HG02763 (cell line): ENCODE results near the gene LHB.
"Not testable (repeated sequence)": the region's sequence is repeated elsewhere in the genome, so short reads cannot be mapped to it uniquely, and the experiment has no call there.

ENCODE experiments used
- ATAC-seq: cut with Tn5 transposase; IDR thresholded peaks from one replicate; pipeline ENCODE4 v1.9.1; 2021; ENCODE audit warnings: mild to moderate bottlenecking, moderate library complexity; ENCODE audit not compliant: unreplicated experiment

LHB gene

DNA sequence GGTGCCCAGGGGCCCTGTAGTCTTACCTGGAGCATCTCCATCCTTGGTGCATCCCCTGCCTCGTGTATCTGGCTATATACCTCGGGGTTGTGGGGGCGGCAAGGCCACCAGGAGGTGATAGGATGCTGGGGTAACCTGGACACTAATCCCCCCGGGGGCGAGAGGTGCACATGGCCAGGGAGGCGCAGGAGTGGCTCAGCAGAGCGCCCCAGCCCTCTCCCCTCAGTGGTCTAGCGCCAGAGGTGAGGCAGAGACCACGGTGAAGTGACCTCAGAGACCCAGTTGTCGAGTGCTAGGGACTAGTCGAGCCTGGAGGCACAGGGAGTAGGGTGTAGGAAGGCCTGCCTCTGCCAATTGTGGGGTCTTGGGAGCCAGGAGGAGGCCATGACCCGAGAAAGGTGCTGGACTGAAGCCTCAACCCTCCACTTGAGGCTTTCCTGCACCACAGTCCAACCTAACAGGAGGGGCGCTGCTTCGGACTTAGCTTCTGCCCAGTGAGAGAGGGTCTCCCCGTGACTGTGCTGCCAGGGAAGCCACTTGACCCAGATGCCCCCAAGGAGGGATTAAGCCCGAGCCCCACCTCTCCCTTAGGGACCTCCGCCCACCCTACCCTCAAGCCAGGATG lies at the start of gene LHB:
TSS of gene LHB (minus strand) at position 51 of the 625 bp plus-strand sequence. CDS start at position 41, 10 bp downstream.
- no peak for ATAC-seq

DNA sequence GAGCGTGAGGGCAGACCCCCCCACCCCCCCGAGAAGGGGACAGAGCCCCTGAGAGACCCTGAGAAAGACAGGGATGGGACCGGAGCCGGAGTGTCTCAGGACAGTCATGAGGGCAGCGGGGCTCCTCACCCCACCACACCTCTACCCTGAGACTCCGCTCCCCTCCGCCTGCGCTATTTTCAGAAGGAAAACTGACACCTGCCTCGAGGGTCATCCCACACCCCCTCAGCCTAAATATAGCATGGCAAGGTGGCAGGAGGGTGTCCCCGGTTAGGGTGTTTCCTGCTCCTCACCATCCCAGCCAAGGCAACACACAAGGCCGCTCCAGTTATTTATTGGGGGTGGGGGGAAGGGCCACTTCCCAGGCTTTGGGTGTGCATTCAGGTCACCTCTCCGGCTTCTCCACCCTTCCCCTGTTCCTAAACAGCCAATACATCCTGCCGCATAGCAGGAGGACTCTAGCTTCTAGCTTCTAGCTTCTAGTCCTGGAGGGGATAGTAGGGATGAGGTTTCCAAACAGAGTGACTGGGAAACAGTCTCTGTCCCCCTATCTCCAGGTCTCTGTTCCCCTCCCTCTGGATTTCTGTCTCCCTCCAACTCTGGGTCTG lies 49.1 kb upstream of the LHB start:
- no peak for ATAC-seq

DNA sequence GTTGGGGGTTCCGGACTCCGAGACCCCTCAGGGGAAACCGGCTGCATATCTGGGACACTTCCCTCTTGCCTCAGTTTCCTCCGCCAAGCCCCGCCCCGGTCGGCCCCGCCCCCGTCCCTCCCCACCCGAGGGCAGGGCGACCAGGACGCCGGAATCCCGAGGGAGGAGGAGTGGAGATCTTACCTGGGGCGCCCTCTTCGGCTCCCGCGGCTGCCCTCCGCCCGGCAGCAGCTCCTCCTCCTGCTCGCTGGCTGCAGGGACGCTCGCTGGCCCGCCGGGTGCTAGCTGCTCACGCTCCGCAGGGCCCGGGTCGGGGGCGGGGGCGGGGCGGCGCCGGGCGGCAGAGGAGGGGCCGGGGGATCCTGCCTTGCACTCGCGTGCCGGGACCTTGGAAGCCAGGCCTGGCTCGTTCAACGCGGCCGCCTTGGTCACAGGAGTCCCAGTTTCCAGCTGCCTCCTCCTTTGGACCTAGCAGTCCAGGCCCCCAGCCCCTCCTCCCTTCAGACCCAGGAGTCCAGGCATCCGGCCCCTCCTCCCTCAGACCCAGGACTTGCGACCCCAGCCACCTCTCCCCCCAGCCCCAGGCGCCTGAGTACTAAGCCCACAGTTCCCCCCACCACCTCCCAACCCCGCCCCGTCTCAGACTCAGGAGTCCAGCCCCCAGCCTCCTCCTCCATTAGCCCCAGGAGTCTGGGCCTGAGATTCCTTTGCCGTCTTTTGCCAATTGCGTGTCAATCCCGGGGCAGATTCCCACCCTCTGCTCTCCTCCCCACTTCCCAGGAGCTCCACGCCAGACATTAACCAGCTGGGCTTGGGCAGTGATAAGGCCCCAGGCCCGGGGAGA lies 48.1 kb upstream of the LHB start, which contains the start of gene NTF4:
TSS of gene NTF4 (minus strand) at position 51 of the 844 bp plus-strand sequence. CDS start 2,821 bp downstream, outside the sequence.
- no peak for ATAC-seq

DNA sequence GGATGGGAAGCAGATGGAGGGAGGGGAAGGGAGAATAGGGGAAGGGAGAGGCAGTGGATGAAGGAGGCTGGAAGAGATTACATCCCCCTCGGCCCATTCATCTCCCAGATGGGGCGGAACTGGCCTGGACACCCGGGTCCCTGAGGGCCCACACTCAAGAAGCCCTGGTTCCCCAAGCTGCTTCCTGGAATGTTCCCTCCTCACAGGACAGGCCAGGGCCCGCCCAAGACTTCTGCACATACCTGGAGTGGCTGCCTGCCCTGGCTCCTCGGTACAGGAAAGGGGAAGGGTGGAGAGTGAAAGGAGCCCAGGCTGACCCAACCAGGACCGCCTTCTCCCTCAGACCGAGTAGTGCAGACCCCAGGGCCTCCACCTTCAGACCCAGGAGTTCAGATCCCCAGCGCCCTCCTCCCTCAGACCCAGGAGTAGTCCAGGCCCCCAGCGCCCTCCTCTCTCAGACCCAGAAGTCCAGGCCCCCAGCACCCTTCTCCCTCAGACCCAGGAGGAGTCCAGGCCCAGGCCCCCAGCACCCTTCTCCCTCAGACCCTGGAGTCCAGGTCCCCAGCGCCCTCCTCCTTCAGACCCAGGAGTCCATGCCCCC lies 47.2 kb upstream of the LHB start:
- ATAC-seq: no peak

DNA sequence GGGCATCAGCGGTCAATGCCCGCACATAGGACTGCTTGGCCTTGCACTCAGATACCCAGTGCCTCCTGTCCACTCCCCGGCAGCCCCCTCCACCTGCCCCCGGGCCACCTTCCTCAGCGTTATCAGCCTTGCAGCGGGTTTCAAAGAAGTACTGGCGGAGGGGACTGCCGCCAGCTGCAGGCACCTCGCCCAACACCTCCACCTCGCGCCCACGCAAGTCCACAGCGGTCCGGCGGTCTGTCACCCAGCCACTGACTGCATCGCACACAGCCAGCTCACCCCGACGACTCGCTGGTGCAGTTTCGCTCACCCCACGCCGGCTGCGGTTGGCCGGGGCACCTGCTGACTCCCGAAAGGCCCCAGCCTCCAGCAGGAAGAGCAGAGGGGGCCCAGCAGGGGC lies 44.6 kb upstream of the LHB start:
- ATAC-seq: no peak

DNA sequence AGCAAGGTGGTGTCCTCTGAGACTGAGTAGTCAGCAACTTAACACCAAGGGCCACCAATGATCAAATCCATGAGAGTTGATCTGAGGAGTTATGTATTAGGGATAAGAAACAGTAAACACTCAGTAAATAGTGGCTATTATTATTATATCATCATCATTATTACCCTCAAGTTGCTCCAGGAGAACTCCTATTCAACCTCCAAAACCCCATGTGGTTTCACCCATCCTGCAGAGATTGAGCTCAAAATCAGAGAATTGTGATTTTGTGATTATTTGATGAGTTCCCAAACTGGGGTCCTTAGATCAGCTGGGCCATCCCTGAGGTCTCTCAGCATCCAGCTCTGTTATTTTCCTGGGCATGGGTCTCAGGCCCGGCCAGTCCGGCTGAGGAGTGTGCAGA lies 44.1 kb upstream of the LHB start:
- no peak for ATAC-seq

DNA sequence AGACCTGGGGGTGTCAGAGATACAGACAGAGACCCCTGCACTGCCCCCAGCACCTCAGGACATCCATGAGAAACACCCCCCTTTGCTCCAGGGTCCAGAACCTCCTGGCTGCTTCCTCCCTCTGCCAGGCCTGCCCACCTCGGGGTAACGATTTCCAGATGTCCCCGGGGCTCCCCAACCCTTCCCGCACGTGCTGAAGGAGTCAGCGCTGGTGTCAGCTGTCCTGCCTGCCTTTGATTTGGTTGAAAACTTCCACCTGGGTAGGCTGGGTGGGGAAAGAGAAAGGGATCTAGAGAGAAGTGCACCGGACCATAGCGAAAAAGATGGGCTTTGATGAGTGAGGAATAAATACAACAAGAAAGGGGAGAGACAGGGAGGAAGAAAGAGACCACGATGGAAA lies 42.2 kb upstream of the LHB start:
- ATAC-seq: no peak

DNA sequence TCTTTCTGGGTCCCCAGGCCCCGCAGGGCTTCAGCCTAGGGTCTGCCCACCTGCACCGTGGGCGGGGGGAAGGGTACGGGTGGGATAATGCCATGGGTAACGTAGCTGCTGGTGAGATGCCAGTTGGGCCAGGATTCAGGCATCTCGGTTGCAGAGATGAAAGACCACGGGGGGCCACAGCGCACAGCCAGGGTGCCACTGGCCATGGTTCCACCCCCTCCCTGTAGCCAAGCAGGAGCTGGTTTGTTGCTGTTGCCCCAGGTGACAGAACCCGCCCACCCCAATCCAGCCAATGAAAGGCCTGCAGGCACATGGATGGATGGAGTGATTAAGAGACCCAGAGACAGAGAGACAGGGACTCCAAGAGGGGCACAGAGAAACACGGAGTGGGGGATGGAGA lies 41.7 kb upstream of the LHB start:
- ATAC-seq: no peak

DNA sequence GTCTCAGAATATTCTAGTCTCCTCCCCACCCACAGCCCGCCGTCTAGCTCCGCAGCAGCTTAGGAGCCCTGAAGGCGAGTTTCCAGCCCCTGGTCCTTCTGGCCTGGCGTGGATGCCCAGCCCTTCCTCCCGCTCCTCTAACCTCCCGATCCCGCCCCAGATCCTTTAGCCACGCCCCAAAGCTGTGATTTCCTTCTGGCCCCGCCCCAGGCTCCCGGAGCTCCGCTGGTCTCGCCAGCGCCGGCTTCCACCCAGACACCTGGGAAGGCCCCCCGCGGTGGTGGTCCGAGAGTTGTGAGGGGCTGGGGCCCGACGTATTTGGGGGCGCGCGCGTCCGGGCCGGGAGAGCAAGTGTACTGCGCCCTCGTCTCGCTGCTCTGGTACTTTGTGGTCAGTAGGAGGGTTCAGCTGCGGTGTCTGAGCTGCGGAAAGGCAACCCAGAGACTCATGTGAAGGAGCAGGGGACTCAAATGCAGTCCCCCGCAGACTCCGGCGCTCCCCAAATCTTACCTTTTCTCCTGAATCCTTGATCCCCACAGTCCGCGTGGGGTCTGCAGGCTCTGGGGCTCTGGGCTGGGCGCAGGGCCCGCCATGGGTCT lies 40.8 kb upstream of the LHB start, which contains the start of gene CGB7:
TSS of gene CGB7 (minus strand) at position 114 of the 599 bp plus-strand sequence. CDS start 2,374 bp downstream, outside the sequence.
- ATAC-seq: no peak

DNA sequence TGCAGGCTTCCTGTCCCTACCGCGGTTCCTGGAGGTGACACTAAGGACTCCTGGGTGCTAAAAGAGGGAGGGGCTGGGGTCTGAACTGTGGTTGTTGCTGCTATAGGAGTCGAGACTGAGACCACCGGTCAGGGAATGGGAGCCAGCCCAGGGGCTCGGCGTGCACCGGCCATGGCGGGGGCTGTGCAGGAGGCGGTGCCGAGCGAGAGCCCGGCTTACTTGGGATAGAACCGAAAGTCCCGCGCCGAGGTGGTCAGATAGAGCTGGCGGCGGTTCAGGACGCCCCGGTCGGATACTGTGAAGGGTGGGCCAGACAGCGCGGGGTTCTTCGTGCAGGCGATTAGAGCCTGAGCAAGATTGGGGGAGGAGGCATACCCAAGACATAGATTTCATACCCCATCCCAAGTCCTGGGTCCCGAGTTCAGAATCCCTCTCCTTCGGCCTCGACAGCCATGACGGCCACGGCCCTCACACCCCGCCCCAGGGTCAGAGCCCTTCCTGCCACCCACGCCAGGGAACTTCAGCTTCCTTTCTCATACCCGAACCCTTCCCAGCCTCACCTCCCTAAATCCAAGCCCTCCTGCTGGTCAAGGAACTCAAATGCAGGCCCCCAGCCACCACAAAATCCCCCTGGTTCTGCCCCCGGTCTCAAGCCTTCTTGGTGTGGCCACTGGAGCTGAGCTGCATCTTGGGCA lies 40.2 kb upstream of the LHB start:
- ATAC-seq: not testable (repeated sequence)

DNA sequence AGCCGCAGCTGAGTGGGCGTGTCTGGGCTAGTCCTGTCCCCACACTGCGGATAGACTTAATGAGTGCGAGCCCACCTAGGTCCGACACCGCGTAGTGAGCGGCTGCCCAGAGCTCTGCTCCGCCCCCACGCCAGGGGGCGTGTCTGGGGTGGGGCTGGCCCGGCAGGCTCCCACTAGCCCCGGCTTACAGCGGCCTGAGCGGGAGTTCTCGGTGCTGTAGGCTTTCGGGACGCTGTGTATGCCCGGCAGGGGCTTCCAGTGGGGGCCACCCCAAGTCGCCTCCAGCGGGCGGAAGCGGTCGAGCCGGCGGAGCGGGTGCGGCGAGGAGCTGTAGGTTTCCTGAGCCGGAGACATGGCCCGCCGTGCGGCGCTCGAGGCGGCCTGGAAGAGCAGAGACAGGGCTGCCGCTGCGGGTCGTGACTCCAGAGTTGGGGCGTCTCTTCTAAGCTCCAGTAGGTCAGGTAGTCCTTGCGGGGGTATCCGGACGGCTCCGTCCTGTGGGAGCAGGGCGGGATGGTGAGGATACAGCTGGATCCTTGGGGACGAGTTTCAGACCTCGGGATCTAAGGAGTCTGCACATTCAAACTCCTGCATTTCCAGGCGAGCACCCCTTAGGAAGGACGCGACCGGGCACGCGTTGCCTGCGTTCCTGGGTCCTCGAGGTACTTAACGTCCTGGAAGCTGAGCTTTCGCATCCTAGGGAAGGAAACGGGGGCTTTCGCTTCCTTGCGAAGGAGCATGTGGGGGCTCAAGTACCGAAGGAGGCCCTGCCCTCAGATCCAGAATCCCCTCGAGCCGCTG lies 39.4 kb upstream of the LHB start:
- ATAC-seq: no peak

DNA sequence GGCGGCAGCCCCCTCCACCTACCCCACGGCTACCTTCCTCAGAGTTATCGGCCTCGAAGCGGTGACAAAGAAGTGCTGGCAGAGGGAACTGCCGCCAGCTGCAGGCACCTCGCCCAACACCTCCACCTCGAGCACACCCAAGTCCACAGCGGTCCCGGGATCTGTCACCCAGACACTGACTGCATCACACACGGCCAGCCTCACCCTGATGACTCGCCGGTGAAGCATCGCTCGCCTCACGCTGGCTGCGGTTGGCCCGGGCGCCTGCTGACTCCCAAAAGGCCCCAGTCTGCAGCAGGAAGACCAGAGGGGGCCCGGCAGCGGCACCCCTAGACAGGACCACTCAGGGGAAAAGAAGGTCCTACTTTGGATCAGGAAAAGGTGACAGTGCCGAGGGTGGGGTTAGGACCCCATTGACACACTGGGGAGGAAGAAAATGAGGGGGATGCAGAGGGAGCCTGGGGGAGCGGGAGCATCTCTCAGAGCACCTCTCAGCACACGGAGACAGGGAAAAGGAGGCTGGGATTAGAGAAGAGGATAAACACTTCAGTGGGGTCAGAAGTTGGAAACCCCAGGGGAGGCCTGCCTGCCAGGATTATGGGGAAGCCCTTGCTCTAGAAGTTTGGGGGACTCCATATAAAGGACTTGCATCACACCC lies 33.6 kb upstream of the LHB start:
- not testable (repeated sequence) for ATAC-seq

DNA sequence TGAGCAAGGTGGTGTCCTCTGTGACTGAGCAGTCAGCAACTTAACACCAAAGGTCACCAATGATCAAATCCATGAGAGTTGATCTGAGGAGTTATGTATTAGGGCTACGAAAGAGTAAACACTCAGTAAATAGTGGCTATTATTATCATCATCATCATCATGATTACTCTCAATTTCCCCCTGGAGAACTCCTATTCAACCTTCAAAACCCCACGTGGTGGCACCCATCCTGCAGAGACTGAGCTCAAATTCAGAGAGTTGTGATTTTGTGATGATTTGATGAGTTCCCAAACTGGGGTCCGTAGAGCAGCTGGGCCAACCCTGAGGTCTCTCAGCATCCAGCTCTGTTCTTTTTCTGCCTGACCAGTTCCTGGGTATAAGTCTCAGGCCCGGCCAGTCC lies 32.9 kb upstream of the LHB start:
- not testable (repeated sequence) for ATAC-seq

DNA sequence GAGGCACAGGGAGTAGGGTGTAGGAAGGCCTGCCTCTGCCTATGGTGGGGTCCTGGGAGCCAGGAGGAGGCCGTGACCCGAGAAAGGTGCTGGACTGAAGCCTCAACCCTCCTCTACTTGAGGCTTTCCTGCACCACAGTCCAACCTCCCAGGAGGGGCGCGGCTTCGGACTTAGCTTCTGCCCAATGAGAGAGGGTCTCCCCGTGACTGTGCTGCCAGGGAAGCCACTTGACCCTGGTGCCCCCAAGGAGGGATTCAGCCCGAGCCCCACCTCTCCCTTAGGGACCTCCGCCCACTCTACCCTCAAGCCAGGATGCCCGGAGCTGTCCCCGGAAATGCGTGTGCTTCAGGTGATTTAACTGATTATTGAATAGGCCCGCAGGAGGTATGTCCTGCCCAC lies 32.1 kb upstream of the LHB start, which contains the start of gene CGB8:
TSS of gene CGB8 (minus strand) at position 101 of the 400 bp plus-strand sequence. CDS start 372 bp downstream, outside the sequence.
- not testable (repeated sequence) for ATAC-seq

DNA sequence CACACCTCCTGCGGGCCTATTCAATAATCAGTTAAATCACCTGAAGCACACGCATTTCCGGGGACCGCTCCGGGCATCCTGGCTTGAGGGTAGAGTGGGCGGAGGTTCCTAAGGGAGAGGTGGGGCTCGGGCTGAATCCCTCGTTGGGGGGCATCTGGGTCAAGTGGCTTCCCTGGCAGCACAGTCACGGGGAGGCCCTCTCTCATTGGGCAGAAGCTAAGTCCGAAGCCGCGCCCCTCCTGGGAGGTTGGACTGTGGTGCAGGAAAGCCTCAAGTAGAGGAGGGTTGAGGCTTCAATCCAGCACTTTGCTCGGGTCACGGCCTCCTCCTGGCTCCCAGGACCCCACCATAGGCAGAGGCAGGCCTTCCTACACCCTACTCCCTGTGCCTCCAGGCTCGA lies 26.7 kb upstream of the LHB start, which contains the start of gene CGB5:
TSS of gene CGB5 (plus strand) at position 301 of the 400 bp plus-strand sequence. CDS start 362 bp downstream, outside the sequence.
- not testable (repeated sequence) for ATAC-seq

DNA sequence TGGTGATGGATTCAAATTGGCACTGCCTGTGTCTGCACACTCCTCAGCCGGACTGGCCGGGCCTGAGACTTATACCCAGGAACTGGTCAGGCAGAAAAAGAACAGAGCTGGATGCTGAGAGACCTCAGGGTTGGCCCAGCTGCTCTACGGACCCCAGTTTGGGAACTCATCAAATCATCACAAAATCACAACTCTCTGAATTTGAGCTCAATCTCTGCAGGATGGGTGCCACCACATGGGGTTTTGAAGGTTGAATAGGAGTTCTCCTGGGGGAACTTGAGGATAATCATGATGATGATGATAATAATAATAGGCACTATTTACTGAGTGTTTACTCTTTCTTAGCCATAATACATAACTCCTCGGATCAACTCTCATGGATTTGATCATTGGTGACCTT lies 25.8 kb upstream of the LHB start:
- not testable (repeated sequence) for ATAC-seq

DNA sequence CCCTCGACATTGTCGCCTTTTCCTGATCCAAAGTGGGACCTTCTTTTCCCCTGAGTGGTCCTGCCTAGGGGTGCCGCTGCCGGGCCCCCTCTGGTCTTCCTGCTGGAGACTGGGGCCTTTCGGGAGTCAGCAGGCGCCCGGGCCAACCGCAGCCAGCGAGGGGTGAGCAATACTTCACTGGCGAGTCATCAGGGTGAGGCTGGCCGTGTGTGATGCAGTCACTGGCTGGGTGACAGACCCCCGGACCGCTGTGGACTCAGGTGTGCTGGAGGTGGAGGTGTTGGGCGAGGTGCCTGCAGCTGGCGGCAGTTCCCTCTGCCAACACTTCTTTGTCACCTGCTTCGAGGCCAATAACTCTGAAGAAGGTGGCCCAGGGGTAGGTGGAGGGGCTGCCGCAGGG lies 25.3 kb upstream of the LHB start:
- ATAC-seq: no peak

DNA sequence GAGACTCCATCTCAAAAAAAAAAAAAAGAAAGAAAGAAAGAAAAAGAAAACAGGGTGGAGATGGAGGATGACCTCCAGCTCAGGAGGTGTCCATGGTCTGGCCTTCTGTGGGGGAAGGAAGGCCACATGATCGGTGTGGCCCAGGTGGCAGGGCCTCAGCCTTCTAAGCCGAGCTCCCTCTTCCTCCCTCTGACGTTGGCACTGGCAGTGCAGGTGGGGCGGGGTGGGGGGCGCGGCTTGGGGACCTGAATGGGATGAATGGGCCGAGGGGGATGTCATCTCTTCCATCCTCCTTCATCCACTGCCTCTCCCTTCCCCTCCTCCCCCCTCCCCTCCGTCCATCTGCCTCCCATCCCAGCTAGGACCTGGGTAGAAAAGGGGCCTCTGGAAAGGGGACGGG lies 22.8 kb upstream of the LHB start:
- ATAC-seq: not testable (repeated sequence)
